Sigmoid colon (tissue), 7 donors: ENCODE measurements around the gene PROM2. TPM values are rescaled to one million over a fixed set of nuclear protein-coding genes. Genes with fewer than 3 reads are reported as not detected.

Experiments
- DNase-seq: peaks from one replicate; pipeline ENCODE4 v3.0.0-alpha.2; 2019
- H3K27ac ChIP-seq, 4 donors: fragments of 200-600 bp; sonication (generic); one replicate each; pipeline ENCODE4 v1.5.1; 2016 to 2019; ENCODE audit warnings: mild to moderate bottlenecking in 1 of 4
- H3K27me3 ChIP-seq, 3 donors: fragments of 200-600 bp; sonication (generic); one replicate each; pipeline ENCODE4 v1.5.1; 2019; ENCODE audit warnings: mild to moderate bottlenecking in 1 of 3
- H3K36me3 ChIP-seq, 4 donors: fragments of 200-600 bp; sonication (generic); one replicate each; pipeline ENCODE4 v1.5.1; 2016 to 2019
- H3K4me1 ChIP-seq, 4 donors: fragments of 200-600 bp; sonication (generic); one replicate each; pipeline ENCODE4 v1.5.1; 2017 to 2019
- H3K4me3 ChIP-seq, 4 donors: fragments of 200-600 bp; sonication (generic); one replicate each; pipeline ENCODE4 v1.5.1; 2017 to 2019; ENCODE audit warnings: mild to moderate bottlenecking in 2 of 4, moderate library complexity in 1 of 4
- H3K9me3 ChIP-seq, 4 donors: fragments of 200-600 bp in 3 of 4; sonication (generic) in 3 of 4; one replicate each; pipeline versions ENCODE4 v1.5.1 to v1.6.1; 2013 to 2019
- EP300 ChIP-seq, 4 donors: sonication (generic); formaldehyde crosslinking; IDR thresholded peaks; one replicate each; pipeline ENCODE4 v1.6.1; 2017; ENCODE audit warnings: antibody characterized with exemption in 4 of 4
- POLR2A ChIP-seq, 2 donors: fragments of 450-650 bp; IDR thresholded peaks; one replicate each; pipeline ENCODE4 v1.6.1; 2016; ENCODE audit warnings: antibody characterized with exemption in 2 of 2, mild to moderate bottlenecking in 2 of 2, moderate library complexity in 2 of 2
- POLR2AphosphoS5 ChIP-seq, 4 donors: sonication (generic); formaldehyde crosslinking; IDR thresholded peaks; one replicate each; pipeline ENCODE4 v1.6.1; 2017; ENCODE audit warnings: antibody characterized with exemption in 4 of 4
- WGBS, 2 donors: extraction: QIAGEN DNeasy Blood & Tissue Kit; methylation state at CpG; one replicate each; pipeline ENCODE4 v1.1.7; 2013; 5-methylcytosine and 5-hydroxymethylcytosine counted together
- intact Hi-C: fragments of 100-400 bp; cut with DNase I; formaldehyde crosslinking; loops from one replicate; pipeline ENCODE4 v1.15.1; 2023
- polyA plus RNA-seq, 3 donors: library from polyadenylated mRNA; stranded (reverse); fragments of 200-250 nt; gene quantifications; one replicate each; pipeline ENCODE4 v1.2.3, GENCODE V29; 2013
- total RNA-seq, 4 donors: library from RNA; depleted of rRNA; stranded (reverse); fragments of >200 nt; gene quantifications; one replicate each; pipeline ENCODE4 v1.1.0, GENCODE V29; 2016
- TF ChIP-seq, protein P1 (sequence below), 4 experiments: fragments of 450-650 bp in 3 of 4; fragments of 200-600 bp in 1 of 4; IDR thresholded peaks; one replicate each; pipeline ENCODE4 v1.5.1; 2016 to 2019; ENCODE audit warnings: antibody characterized with exemption in 4 of 4, mild to moderate bottlenecking in 3 of 4, moderate library complexity in 2 of 4
- donor health status: healthy with polysubstance abuse.
- donor health status: Bipolar disorder and iron deficiency.
- donor health status: healthy.

PROM2 gene
- total and polyA plus RNA-seq, 7 donors, result 1.1 to 24.9 (median 2.4) TPM

GRCh38 chr2:95283562-95283961 is 9.3 kb downstream of the PROM2 start:
- 91 to 95% methylated on average over 4 of the region's 4 CpGs for WGBS, 2 donors
- Histone ChIP-seq H3K27me3 (no peaks in the 10 kb centered on the region), H3K9me3 (no peaks in the 10 kb centered on the region), H3K4me3 (no peak overlapping the region), H3K36me3 (no peaks in the 10 kb centered on the region), H3K4me1 (no peaks in the 10 kb centered on the region), H3K27ac (no peak overlapping the region)
- no peak for DNase-seq
- intact Hi-C loops, result no loop called here
- TF ChIP-seq POLR2A (IDR thresholded peaks at IDR 0.05) (no peak), EP300 (IDR thresholded peaks at IDR 0.05) (no peak), POLR2AphosphoS5 (IDR thresholded peaks at IDR 0.05) (no peak)
- TF ChIP-seq, protein P1, sequence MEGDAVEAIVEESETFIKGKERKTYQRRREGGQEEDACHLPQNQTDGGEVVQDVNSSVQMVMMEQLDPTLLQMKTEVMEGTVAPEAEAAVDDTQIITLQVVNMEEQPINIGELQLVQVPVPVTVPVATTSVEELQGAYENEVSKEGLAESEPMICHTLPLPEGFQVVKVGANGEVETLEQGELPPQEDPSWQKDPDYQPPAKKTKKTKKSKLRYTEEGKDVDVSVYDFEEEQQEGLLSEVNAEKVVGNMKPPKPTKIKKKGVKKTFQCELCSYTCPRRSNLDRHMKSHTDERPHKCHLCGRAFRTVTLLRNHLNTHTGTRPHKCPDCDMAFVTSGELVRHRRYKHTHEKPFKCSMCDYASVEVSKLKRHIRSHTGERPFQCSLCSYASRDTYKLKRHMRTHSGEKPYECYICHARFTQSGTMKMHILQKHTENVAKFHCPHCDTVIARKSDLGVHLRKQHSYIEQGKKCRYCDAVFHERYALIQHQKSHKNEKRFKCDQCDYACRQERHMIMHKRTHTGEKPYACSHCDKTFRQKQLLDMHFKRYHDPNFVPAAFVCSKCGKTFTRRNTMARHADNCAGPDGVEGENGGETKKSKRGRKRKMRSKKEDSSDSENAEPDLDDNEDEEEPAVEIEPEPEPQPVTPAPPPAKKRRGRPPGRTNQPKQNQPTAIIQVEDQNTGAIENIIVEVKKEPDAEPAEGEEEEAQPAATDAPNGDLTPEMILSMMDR (IDR thresholded peaks at IDR 0.05), result no peak

DNA sequence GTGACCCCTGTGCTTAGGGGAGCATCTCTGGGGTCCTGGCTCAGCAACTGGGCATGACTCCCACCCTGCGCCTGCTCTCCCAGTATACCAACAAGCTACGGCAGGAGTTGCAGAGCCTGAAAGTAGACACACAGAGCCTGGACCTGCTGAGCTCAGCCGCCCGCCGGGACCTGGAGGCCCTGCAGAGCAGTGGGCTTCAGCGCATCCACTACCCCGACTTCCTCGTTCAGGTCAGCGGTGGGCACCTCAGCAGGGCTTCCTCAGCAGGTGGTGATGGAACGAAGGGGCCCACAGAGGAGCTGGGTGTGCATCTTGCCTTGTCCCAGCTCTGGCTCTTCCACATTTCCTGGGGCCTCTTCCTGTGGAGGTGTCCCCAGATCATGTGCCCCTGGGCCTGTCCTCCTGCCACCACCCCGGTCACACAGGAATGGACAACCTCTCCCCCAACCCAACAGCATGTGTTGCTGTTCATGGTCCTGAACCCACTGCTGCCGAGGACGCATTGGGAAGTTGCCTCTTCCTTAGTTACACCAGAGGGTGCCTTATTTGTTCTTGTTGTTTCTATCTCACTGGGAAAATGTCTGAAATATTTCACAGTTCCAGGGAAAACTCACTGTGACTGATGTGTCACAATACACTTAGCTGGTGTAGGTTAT is 10.8 kb downstream of the PROM2 start:
- no peaks in the 10 kb centered on the region for H3K9me3 ChIP-seq
- intact Hi-C loops, result no loop called here
- no peaks in the 10 kb centered on the region for H3K36me3 ChIP-seq
- H3K27me3 ChIP-seq, result no peaks in the 10 kb centered on the region
- no peak for DNase-seq
- H3K27ac ChIP-seq, result no peak overlapping the region
- TF ChIP-seq EP300 (IDR thresholded peaks at IDR 0.05) (no peak), POLR2A (IDR thresholded peaks at IDR 0.05) (no peak), POLR2AphosphoS5 (IDR thresholded peaks at IDR 0.05) (no peak)
- TF ChIP-seq, protein P1 (IDR thresholded peaks at IDR 0.05), result no peak
- no peak overlapping the region for H3K4me3 ChIP-seq
- H3K4me1 ChIP-seq, result no peaks in the 10 kb centered on the region
- WGBS, 2 donors, result 92 to 95% methylated on average over 13 of the region's 13 CpGs

DNA sequence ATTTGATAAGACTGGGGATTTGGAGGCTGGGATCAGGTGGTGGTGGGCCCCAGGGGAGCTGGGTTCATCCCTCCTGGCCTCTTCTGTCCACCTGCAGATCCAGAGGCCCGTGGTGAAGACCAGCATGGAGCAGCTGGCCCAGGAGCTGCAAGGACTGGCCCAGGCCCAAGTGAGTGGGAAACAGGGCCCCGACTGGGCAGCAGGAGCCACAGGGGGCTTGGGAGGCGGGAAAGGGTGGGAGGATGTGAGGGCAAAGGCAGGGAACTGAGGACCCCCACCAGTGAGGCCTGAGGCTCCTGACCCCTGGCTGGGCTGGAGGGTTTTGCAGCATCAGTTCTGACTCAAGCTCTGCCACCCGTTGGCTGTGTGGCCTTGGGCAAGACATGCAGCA is 11.3 kb downstream of the PROM2 start:
- Histone ChIP-seq H3K4me3 (no peak overlapping the region), H3K9me3 (peaks cover 0 to 4% (median 2%) of the 10 kb centered on the region in 4 donors), H3K4me1 (no peaks in the 10 kb centered on the region), H3K27ac (no peak overlapping the region), H3K36me3 (no peaks in the 10 kb centered on the region), H3K27me3 (no peaks in the 10 kb centered on the region)
- intact Hi-C loops, result no loop called here
- WGBS, 2 donors, result 65% methylated on average over 4 of the region's 4 CpGs
- DNase-seq, result no peak
- TF ChIP-seq EP300 (IDR thresholded peaks at IDR 0.05) (no peak), POLR2A (IDR thresholded peaks at IDR 0.05) (no peak), POLR2AphosphoS5 (IDR thresholded peaks at IDR 0.05) (no peak)
- TF ChIP-seq, protein P1 (IDR thresholded peaks at IDR 0.05), result no peak

GRCh38 chr2:95287336-95287735 is 13.1 kb downstream of the PROM2 start:
- WGBS, 2 donors, result 88 to 92% methylated on average over 8 of the region's 8 CpGs
- DNase-seq, result no peak
- H3K4me1 ChIP-seq, result no peaks in the 10 kb centered on the region
- intact Hi-C loops, result no loop called here
- H3K27ac ChIP-seq, result no peak overlapping the region
- no peaks in the 10 kb centered on the region for H3K36me3 ChIP-seq
- H3K27me3 ChIP-seq, result no peaks in the 10 kb centered on the region
- TF ChIP-seq POLR2AphosphoS5 (IDR thresholded peaks at IDR 0.05) (no peak), EP300 (IDR thresholded peaks at IDR 0.05) (no peak), POLR2A (IDR thresholded peaks at IDR 0.05) (no peak)
- TF ChIP-seq, protein P1 (IDR thresholded peaks at IDR 0.05), result no peak
- H3K4me3 ChIP-seq, result no peak overlapping the region
- peaks cover 0 to 12% (median 2%) of the 10 kb centered on the region in 4 donors for H3K9me3 ChIP-seq

DNA sequence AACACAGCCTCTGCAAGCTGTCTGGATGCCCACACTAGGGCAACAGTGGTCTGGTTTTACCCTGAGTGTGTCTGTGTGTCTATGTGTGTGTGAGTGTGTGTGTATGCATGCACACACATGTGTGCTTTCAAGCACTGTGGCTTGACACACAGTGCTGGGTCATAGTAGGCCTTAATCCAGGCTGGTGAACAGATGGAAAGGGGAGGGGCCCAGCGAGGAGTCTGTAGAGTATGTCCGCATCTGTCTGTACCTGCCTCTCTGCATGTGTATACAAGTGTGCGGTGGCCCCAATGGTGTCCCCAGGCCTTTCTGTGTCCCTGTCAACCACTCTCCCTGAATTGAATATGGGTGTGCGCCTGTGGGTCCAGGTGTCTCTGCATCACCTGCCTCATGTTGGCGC is 13.6 kb downstream of the PROM2 start:
- no peaks in the 10 kb centered on the region for H3K27me3 ChIP-seq
- WGBS, 2 donors, result 94% methylated on average over 5 of the region's 5 CpGs
- no peak overlapping the region for H3K27ac ChIP-seq
- no peaks in the 10 kb centered on the region for H3K36me3 ChIP-seq
- TF ChIP-seq POLR2AphosphoS5 (IDR thresholded peaks at IDR 0.05) (no peak), POLR2A (IDR thresholded peaks at IDR 0.05) (no peak), EP300 (IDR thresholded peaks at IDR 0.05) (no peak)
- TF ChIP-seq, protein P1 (IDR thresholded peaks at IDR 0.05), result no peak
- no peak for DNase-seq
- intact Hi-C loops, result no loop called here
- no peak overlapping the region for H3K4me3 ChIP-seq
- H3K4me1 ChIP-seq, result no peaks in the 10 kb centered on the region
- H3K9me3 ChIP-seq, result peaks cover 0 to 12% (median 2%) of the 10 kb centered on the region in 4 donors
